ENCODE results near the gene PSIP1. TPM values are rescaled to one million over a fixed set of nuclear protein-coding genes. Genes with fewer than 3 reads are reported as not detected.

PSIP1 gene
- total RNA-seq, 1 experiment from 2014 or later: 362 TPM

GRCh38 chr9:15552636-15553527, 42.1 kb upstream of the PSIP1 start, which contains the start of gene CCDC171:
TSS of gene CCDC171 (plus strand) at chr9:15553043. CDS start at chr9:15564089, 11,046 bp downstream.
- no peaks in the 10 kb centered on the region; a peak in 2 of 5 replicates for H3K9me3 Mint-ChIP-seq
- H3K79me1 ChIP-seq (ENCODE audit: insufficient read depth, low read depth, low read length, poor library complexity, severe bottlenecking): no peaks in the 10 kb centered on the region
- peak within 1 kb of the TSS; percentile 96 to 99 (median 99) for H3K27ac Mint-ChIP-seq
- H3K4me1 Mint-ChIP-seq: peaks cover 7 to 8% of the 10 kb centered on the region in 2 experiments
- no peak within 1 kb of the TSS for H3K23ac ChIP-seq (ENCODE audit: insufficient read length, low read depth, low read length)
- H3K56ac ChIP-seq (ENCODE audit: insufficient read length, low read depth, low read length): no peak within 1 kb of the TSS
- no peaks in the 10 kb centered on the region for H3K27me3 ChIP-seq (ENCODE audit: insufficient read depth, low read length)
- peaks cover 8% of the 10 kb centered on the region for H3K23me2 ChIP-seq (ENCODE audit: insufficient read length, low read depth, low read length, poor library complexity, severe bottlenecking)
- no peak within 1 kb of the TSS for H4K91ac ChIP-seq (ENCODE audit: insufficient read length, low read depth, low read length)
- peak within 1 kb of the TSS; percentile 89 for H3K14ac ChIP-seq (ENCODE audit: insufficient read depth, low read length)
- no peaks in the 10 kb centered on the region for H3K9me3 ChIP-seq (ENCODE audit: control insufficient read depth, low read depth, low read length)
- H3K4me1 ChIP-seq (ENCODE audit: insufficient read depth, low read length): peaks cover 3% of the 10 kb centered on the region; the same call in 1 of the 2 replicates
- no peak within 1 kb of the TSS for H2BK5ac ChIP-seq (ENCODE audit: insufficient read length, low read length)
- peaks cover 0 to 1% (median 0%) of the 10 kb centered on the region in 3 experiments; a peak in 2 of 7 replicates for H3K36me3 Mint-ChIP-seq (ENCODE audit: insufficient read depth in 1 of 3, low read depth in 3 of 3)
- H3K27me3 Mint-ChIP-seq (ENCODE audit: low read depth): peaks cover 8% of the 10 kb centered on the region
- peak within 1 kb of the TSS; percentile 44 for H3K27ac ChIP-seq (ENCODE audit: insufficient read length, low read depth, low read length)
- H2BK120ac ChIP-seq (ENCODE audit: low read depth, low read length, poor library complexity, severe bottlenecking): no peak within 1 kb of the TSS
- H4K8ac ChIP-seq (replicated peaks; ENCODE audit: insufficient read length, low read depth, low read length): peak within 1 kb of the TSS; percentile 30
- H4K5ac ChIP-seq (ENCODE audit: insufficient read length, low read depth, low read length): peak within 1 kb of the TSS; percentile 88
- no peak within 1 kb of the TSS for H3T11ph ChIP-seq (ENCODE audit: low read length)
- peak; percentile 97 for DNase-seq
- H3K4me2 ChIP-seq (ENCODE audit: insufficient read depth, insufficient read length, low read length): peak within 1 kb of the TSS; percentile 99
- peak within 1 kb of the TSS; percentile 78 for H3K9ac ChIP-seq (ENCODE audit: extremely low read depth, insufficient read length, low read length)
- H3K4me3 Mint-ChIP-seq: peak within 1 kb of the TSS; percentile 86 to 88
- H2BK20ac ChIP-seq (ENCODE audit: low read depth, low read length, poor library complexity, severe bottlenecking): no peak within 1 kb of the TSS
- H3K18ac ChIP-seq (ENCODE audit: insufficient read length, low read depth, low read length): peak within 1 kb of the TSS; percentile 84
- peak within 1 kb of the TSS; percentile 12 for H2BK12ac ChIP-seq (ENCODE audit: insufficient read length, low read depth, low read length)
- no peak within 1 kb of the TSS for H2BK15ac ChIP-seq (ENCODE audit: low read depth, low read length)
- no peaks in the 10 kb centered on the region for H3K79me2 ChIP-seq (ENCODE audit: insufficient read depth, low read length)
- H3K4ac ChIP-seq (ENCODE audit: low read depth, low read length): no peak within 1 kb of the TSS; the same call in 1 of the 2 replicates
- H2AK5ac ChIP-seq (ENCODE audit: insufficient read length, low read length): no peak within 1 kb of the TSS
- peak; percentile 19; the same call in 2 of the 3 replicates for TF ChIP-seq CTCF (conservative IDR thresholded peaks at IDR 0.05)
- peak within 1 kb of the TSS; percentile 94 for H2AFZ ChIP-seq (ENCODE audit: low read length)
- no peaks in the 10 kb centered on the region for H4K20me1 ChIP-seq (ENCODE audit: control insufficient read depth, insufficient read depth, insufficient read length)
- no CpG with 5 or more reads among the region's 65 CpGs for WGBS (ENCODE audit: extremely low coverage, insufficient read length, low lambda C conversion rate)
